ENCODE results near the gene DEFB119. TPM values are rescaled to one million over a fixed set of nuclear protein-coding genes. Genes with fewer than 3 reads are reported as not detected.
"Not testable (repeated sequence)": the region's sequence is repeated elsewhere in the genome, so short reads cannot be mapped to it uniquely, and the experiment has no call there.

Gene DEFB119, protein sequence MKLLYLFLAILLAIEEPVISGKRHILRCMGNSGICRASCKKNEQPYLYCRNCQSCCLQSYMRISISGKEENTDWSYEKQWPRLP
- total RNA-seq = not detected

DNA sequence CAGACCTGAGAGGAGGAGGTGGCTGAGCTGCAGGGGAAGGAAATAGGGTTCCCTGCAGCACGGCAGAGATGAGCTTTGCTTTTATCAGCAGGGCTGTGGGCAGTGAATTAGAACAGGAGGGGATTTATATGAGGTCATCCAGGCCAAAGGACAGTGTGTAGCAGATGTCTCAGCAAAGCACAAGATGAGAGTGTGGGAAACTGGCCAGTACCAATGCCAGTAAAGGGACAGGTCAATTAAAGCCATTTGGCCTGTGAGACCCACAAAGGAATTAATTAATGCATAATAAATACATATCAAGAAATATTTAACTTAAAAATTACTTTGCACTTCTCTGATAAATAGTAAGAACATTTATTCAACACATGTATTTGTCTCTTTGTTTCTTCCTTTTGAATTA is at the start of gene DEFB119:
DEFB119 (minus strand) TSS at position 101 of the 400 bp plus-strand sequence. CDS start 107 bp downstream, outside the sequence.
- no peak for DNase-seq
- no peak for TF ChIP-seq CTCF (IDR thresholded peaks at IDR 0.05)
- no peak for TF ChIP-seq POLR2A (IDR thresholded peaks at IDR 0.05)
- WGBS, 2 donors = 21 to 33% methylated on average over 1 of the region's 1 CpG
- no peaks in the 10 kb centered on the region for H3K36me3 ChIP-seq (replicated peaks in 1 of 2; ENCODE audit: insufficient read depth in 1 of 2, low read depth in 2 of 2)
- H3K4me3 ChIP-seq = no peak within 1 kb of the TSS
- intact Hi-C loops (cut with DNase I) = no loop called here
- H3K9me3 ChIP-seq = no peaks in the 10 kb centered on the region
- H3K4me1 ChIP-seq = no peaks in the 10 kb centered on the region
- H3K27me3 ChIP-seq = no peaks in the 10 kb centered on the region
- no peak within 1 kb of the TSS for H3K27ac ChIP-seq
- no peak for ATAC-seq

DNA sequence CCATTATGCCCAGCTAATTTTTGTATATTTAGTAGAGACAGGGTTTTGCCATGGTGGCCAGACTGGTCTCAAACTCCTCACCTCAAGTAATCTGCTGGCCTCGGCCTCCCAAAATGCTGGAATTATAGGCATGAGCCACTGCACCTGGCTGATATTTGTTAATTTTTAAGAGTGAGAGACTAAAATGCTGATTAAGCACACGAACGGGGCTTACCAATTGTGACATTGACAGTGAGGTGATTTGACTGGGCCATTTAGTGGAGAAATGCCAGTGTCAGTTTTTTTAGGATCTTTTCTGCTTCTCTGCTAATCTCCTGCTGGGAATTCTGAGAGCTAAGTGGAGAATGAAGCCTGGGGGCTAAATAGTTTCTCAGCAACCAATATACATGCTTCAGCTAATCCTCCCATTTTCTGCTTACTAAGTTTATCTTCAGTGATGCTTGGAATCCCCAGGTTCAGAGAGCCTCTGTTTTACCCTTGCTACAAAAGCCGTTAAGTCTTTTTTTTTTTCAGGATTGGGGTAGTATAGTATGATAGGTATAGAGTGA is 40.3 kb upstream of the DEFB119 start:
- 41 to 48% methylated on average over 4 of the region's 4 CpGs for WGBS, 2 donors

DNA sequence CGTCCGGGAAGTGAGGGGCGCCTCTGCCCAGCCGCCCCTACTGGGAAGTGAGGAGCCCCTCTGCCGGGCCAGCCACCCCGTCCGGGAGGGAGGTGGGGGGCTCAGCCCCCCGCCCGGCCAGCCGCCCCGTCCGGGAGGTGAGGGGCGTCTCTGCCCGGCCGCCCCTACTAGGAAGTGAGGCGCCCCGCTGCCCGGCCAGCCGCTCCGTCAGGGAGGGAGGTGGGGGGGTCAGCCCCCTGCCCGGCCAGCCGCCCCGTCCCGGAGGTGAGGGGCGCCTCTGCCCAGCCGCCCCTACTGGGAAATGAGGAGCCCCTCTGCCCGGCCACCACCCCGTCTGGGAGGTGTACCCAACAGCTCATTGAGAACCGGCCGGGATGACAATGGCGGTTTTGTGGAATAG is 37.2 kb upstream of the DEFB119 start:
- intact Hi-C loops (cut with DNase I); DNase-seq; H3K27me3 ChIP-seq; H3K9me3 ChIP-seq; H3K4me3 ChIP-seq; H3K4me1 ChIP-seq; H3K36me3 ChIP-seq (replicated peaks in 1 of 2; ENCODE audit: insufficient read depth in 1 of 2, low read depth in 2 of 2); ATAC-seq; H3K27ac ChIP-seq: not testable (repeated sequence)
- WGBS, 2 donors = 94 to 98% methylated on average over 10 to 11 of the region's 31 CpGs

More for the DNA sequence above, 40.3 kb upstream of the DEFB119 start:
- Histone ChIP-seq H3K4me3 (no peak overlapping the region), H3K36me3 (replicated peaks in 1 of 2; ENCODE audit: insufficient read depth in 1 of 2, low read depth in 2 of 2) (no peaks in the 10 kb centered on the region), H3K27me3 (no peaks in the 10 kb centered on the region), H3K27ac (no peak overlapping the region), H3K9me3 (no peaks in the 10 kb centered on the region), H3K4me1 (no peaks in the 10 kb centered on the region)
- intact Hi-C loops (cut with DNase I) = no loop called here
- DNase-seq (no peak), ATAC-seq (no peak)
- TF ChIP-seq POLR2A (IDR thresholded peaks at IDR 0.05) (no peak), CTCF (IDR thresholded peaks at IDR 0.05) (no peak)

DNA sequence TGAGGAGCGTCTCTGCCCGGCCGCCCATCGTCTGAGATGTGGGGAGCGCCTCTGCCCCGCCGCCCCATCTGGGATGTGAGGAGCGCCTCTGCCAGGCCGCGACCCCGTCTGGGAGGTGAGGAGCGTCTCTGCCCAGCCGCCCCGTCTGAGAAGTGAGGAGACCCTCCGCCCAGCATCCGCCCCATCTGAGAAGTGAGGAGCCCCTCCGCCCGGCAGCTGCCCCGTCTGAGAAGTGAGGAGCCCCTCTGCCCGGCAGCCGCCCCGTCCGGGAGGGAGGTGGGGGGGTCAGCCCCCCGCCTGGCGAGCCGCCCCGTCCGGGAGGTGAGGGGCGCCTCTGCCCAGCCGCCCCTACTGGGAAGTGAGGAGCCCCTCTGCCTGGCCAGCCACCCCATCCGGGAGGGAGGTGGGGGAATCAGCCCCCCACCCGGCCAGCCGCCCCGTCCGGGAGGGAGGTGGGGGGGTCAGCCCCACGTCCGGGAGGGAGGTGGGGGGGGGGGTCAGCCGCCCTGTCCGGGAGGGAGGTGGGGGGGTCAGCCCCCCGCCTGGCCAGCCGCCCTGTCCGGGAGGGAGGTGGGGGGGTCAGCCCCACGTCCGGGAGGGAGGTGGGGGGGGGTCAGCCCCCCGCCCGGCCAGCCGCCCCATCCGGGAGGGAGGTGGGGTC is 36.6 kb upstream of the DEFB119 start:
- WGBS, 2 donors = no CpG with 5 or more reads among the region's 48 CpGs
- H3K27me3 ChIP-seq; H3K4me3 ChIP-seq; DNase-seq; H3K36me3 ChIP-seq (replicated peaks in 1 of 2; ENCODE audit: insufficient read depth in 1 of 2, low read depth in 2 of 2); H3K9me3 ChIP-seq; H3K27ac ChIP-seq; intact Hi-C loops (cut with DNase I); H3K4me1 ChIP-seq; ATAC-seq: not testable (repeated sequence)

DNA sequence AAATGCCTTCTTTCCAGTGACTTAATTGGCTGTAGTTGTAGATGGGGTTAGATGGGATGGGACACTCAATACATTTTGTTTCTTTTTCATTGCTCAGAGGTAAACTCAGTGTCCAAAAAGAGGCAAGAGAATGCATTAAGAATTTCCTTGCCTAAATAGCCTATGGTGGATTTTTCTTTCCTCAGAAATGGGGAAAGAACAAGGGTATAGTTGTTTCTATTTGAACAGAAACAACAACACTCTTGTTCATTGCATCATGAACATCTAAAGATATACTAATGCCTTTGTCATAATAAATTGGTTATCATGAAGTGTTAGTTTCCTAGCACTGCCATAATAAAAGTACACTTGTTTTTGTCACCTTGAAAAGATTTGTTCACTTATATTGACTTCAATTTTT is 35.4 kb upstream of the DEFB119 start:
- no peaks in the 10 kb centered on the region for H3K27me3 ChIP-seq
- H3K9me3 ChIP-seq = no peaks in the 10 kb centered on the region
- H3K4me1 ChIP-seq = no peaks in the 10 kb centered on the region
- H3K4me3 ChIP-seq = no peak overlapping the region
- no peaks in the 10 kb centered on the region for H3K36me3 ChIP-seq (replicated peaks in 1 of 2; ENCODE audit: insufficient read depth in 1 of 2, low read depth in 2 of 2)
- H3K27ac ChIP-seq = no peak overlapping the region
- ATAC-seq (no peak), DNase-seq (no peak)
- intact Hi-C loops (cut with DNase I) = no loop called here
- no peak for TF ChIP-seq POLR2A (IDR thresholded peaks at IDR 0.05)
- TF ChIP-seq CTCF (IDR thresholded peaks at IDR 0.05) = no peak

DNA sequence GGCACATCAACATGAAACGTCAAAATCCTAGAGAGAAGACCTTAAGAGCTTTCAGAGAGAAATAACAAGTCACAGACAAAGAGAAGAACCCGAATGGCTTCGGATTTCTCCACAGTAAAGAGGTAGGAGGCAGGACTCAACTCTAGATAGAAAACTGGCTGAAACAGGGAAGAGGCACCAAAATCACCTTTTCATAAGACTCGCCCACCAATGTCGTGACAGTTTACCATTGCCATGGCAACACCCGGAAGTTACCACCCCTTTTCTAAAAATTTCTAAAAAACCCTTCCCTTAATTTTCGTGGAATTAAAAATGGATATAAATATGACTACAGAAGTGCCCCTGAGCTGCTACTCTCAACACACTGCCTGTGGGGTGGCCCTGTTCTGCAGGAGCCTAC is 27.9 kb upstream of the DEFB119 start:
- H3K4me3 ChIP-seq = no peak overlapping the region
- no peak overlapping the region for H3K27ac ChIP-seq
- intact Hi-C loops (cut with DNase I) = no loop called here
- H3K36me3 ChIP-seq (replicated peaks in 1 of 2; ENCODE audit: insufficient read depth in 1 of 2, low read depth in 2 of 2) = no peaks in the 10 kb centered on the region
- H3K9me3 ChIP-seq = no peaks in the 10 kb centered on the region
- 65 to 70% methylated on average over 7 of the region's 7 CpGs for WGBS, 2 donors
- ATAC-seq (no peak), DNase-seq (no peak)
- H3K27me3 ChIP-seq = no peaks in the 10 kb centered on the region
- H3K4me1 ChIP-seq = no peaks in the 10 kb centered on the region
- TF ChIP-seq CTCF (IDR thresholded peaks at IDR 0.05) (no peak), POLR2A (IDR thresholded peaks at IDR 0.05) (no peak)

Data from body of pancreas (tissue), 4 donors.